WTC11 (cell line): ENCODE data around the gene SMG1. TPM values are rescaled to one million over a fixed set of nuclear protein-coding genes. Genes with fewer than 3 reads are reported as not detected.

ENCODE experiments used
- ATF2 ChIP-seq: sonication (generic); formaldehyde crosslinking; IDR thresholded peaks from 2 replicates; pipeline ENCODE4 v1.8.1; 2022; ENCODE audit warnings: low read depth, missing genetic modification reagents, borderline replicate concordance
- FOXK1 ChIP-seq: sonication (generic); formaldehyde crosslinking; IDR thresholded peaks from 2 replicates; pipeline ENCODE4 v1.8.0; 2022; ENCODE audit warnings: mild to moderate bottlenecking, moderate library complexity, missing genetic modification reagents
- FOXP1 ChIP-seq: sonication (generic); formaldehyde crosslinking; IDR thresholded peaks from 2 replicates; pipeline ENCODE4 v1.8.0; 2022; ENCODE audit warnings: missing genetic modification reagents, mild to moderate bottlenecking, moderate library complexity, borderline replicate concordance
- FOXP4 ChIP-seq: sonication (generic); formaldehyde crosslinking; IDR thresholded peaks from 2 replicates; pipeline ENCODE4 v1.8.0; 2022; ENCODE audit warnings: mild to moderate bottlenecking, missing genetic modification reagents
- IRF2 ChIP-seq: sonication (generic); formaldehyde crosslinking; IDR thresholded peaks from 2 replicates; pipeline ENCODE4 v1.8.0; 2022; ENCODE audit warnings: low read depth, missing genetic modification reagents, borderline replicate concordance
- JAZF1 ChIP-seq: fragments of 250-450 bp; sonication (Bioruptor Pico); IDR thresholded peaks from 2 replicates; pipeline ENCODE4 v1.9.0; 2021; ENCODE audit warnings: moderate library complexity, mild to moderate bottlenecking, inconsistent platforms
- JUN ChIP-seq: sonication (generic); formaldehyde crosslinking; IDR thresholded peaks from 2 replicates; pipeline ENCODE4 v1.8.0; 2023; ENCODE audit warnings: mild to moderate bottlenecking, missing genetic modification reagents
- NFATC4 ChIP-seq: fragments of 250-450 bp; sonication (Bioruptor Pico); IDR thresholded peaks from 2 replicates; pipeline ENCODE4 v1.9.0; 2021; ENCODE audit warnings: mild to moderate bottlenecking
- NFYB ChIP-seq: sonication (generic); formaldehyde crosslinking; conservative IDR thresholded peaks from 2 replicates; pipeline ENCODE4 v1.8.0; 2022; ENCODE audit warnings: low read depth, missing genetic modification reagents
- PRDM15 ChIP-seq: sonication (generic); formaldehyde crosslinking; IDR thresholded peaks from 2 replicates; pipeline ENCODE4 v1.8.0; 2022; ENCODE audit warnings: missing genetic modification reagents
- RORB ChIP-seq: fragments of 250-450 bp; sonication (Bioruptor Pico); IDR thresholded peaks from 2 replicates; pipeline ENCODE4 v1.9.0; 2021; ENCODE audit warnings: mild to moderate bottlenecking
- SMAD4 ChIP-seq: sonication (generic); formaldehyde crosslinking; IDR thresholded peaks from 2 replicates; pipeline ENCODE4 v1.8.0; 2022; ENCODE audit warnings: mild to moderate bottlenecking, missing genetic modification reagents
- SP1 ChIP-seq: sonication (generic); formaldehyde crosslinking; conservative IDR thresholded peaks from 2 replicates; pipeline ENCODE4 v1.8.1; 2022; ENCODE audit warnings: missing genetic modification reagents
- TEAD1 ChIP-seq: sonication (generic); formaldehyde crosslinking; IDR thresholded peaks from 2 replicates; pipeline ENCODE4 v1.8.0; 2022; ENCODE audit warnings: mild to moderate bottlenecking, missing genetic modification reagents
- TEAD4 ChIP-seq: sonication (generic); formaldehyde crosslinking; IDR thresholded peaks from 2 replicates; pipeline ENCODE4 v1.8.0; 2022; ENCODE audit warnings: mild to moderate bottlenecking, missing genetic modification reagents
- ZBTB21 ChIP-seq: sonication (generic); formaldehyde crosslinking; IDR thresholded peaks from 2 replicates; pipeline ENCODE4 v1.8.1; 2023; ENCODE audit warnings: mild to moderate bottlenecking, missing genetic modification reagents, borderline replicate concordance
- ZNF121 ChIP-seq: sonication (generic); formaldehyde crosslinking; IDR thresholded peaks from 2 replicates; pipeline ENCODE4 v1.8.0; 2023; ENCODE audit warnings: missing genetic modification reagents
- ZNF219 ChIP-seq: sonication (generic); formaldehyde crosslinking; IDR thresholded peaks from 2 replicates; pipeline ENCODE4 v1.8.0; 2023; ENCODE audit warnings: missing genetic modification reagents, mild to moderate bottlenecking, borderline replicate concordance
- ZNF232 ChIP-seq: sonication (generic); formaldehyde crosslinking; IDR thresholded peaks from 2 replicates; pipeline ENCODE4 v1.8.0; 2022; ENCODE audit warnings: mild to moderate bottlenecking, missing genetic modification reagents
- ZNF396 ChIP-seq: fragments of 250-450 bp; sonication (Bioruptor Pico); IDR thresholded peaks from 2 replicates; pipeline ENCODE4 v1.8.0; 2021; ENCODE audit warnings: mild to moderate bottlenecking, moderate library complexity, borderline replicate concordance
- ZNF416 ChIP-seq: fragments of 250-450 bp; sonication (Bioruptor Pico); IDR thresholded peaks from 2 replicates; pipeline ENCODE4 v1.9.0; 2021; ENCODE audit warnings: mild to moderate bottlenecking, inconsistent platforms
- ZNF671 ChIP-seq: fragments of 250-450 bp; sonication (Bioruptor Pico); IDR thresholded peaks from 2 replicates; pipeline ENCODE4 v1.8.0; 2021; ENCODE audit warnings: mild to moderate bottlenecking
- total RNA-seq: library from RNA; stranded (reverse); gene quantifications from 3 replicates; pipeline ENCODE4 v1.2.3, GENCODE V29; 2021
- TF ChIP-seq, protein P1 (sequence below): sonication (generic); formaldehyde crosslinking; IDR thresholded peaks from 2 replicates; pipeline ENCODE4 v1.8.1; 2023; ENCODE audit warnings: mild to moderate bottlenecking, moderate library complexity, missing genetic modification reagents
- TF ChIP-seq, protein P2 (sequence below): sonication (generic); formaldehyde crosslinking; IDR thresholded peaks from 2 replicates; pipeline ENCODE4 v1.8.1; 2022; ENCODE audit warnings: low read depth, mild to moderate bottlenecking, moderate library complexity, missing genetic modification reagents, borderline replicate concordance
- TF ChIP-seq, protein P3 (sequence below): fragments of 200-600 bp; IDR thresholded peaks from 2 replicates; pipeline ENCODE4 v1.8.0; 2022; ENCODE audit warnings: antibody characterized with exemption
- TF ChIP-seq, protein P4 (sequence below): sonication (generic); formaldehyde crosslinking; IDR thresholded peaks from 2 replicates; pipeline ENCODE4 v1.8.0; 2022; ENCODE audit warnings: mild to moderate bottlenecking, missing genetic modification reagents

Gene SMG1
- total RNA-seq, 1 experiment from 2014 or later, result 72.2 TPM

DNA sequence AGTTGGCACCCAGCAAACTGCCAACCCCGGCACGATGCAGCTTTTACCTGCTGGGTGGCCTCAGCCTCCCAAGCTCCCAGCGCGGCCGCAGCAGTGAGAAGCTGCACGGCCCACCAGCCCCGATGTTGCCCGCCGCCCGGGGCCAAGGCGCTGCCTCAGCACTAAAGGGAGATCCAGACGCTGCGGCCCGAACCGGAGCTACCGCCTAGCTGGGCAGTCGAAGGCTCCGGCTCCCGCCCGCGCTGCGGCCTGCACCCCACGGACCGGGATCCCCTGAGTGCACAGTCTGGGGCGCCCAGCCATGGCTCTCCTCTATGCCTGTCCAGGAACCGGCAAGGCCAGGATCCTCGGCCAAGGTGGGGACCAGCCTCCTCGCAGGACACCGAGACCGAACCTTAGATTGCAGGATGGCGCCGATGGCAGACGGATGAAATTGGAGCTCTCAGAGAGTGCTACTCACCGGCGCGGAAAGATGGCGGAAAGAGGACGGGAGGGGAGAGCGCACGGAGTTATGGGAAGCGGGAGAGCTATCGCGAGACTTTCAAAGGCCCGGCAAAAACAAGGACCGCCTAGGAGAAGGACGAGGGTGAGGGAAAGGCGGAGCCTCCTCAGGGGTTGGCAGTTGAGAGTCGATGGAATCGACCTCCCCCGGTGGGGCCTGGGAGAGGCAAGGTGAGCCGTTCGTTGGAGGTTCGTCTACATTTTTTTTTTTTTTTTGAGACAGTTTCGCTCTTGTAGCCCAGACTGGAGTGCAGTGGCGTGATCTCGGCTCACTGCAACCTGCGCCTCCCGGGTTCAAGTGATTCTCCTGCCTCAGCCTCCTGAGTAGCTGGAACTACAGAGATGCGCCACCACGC is 136.1 kb downstream of the SMG1 start, which contains the start of gene RPS15A (continued):
- TF ChIP-seq ATF2 (CRISPR knock-in tag) (no peak), PRDM15 (CRISPR knock-in tag) (peak; percentile 35; the same call in 1 of the 2 replicates), FOXK1 (peak; percentile 73), FOXP4 (CRISPR knock-in tag) (peak; percentile 71; the same call in 1 of the 2 replicates), SMAD4 (CRISPR knock-in tag) (no peak), NFYB (CRISPR knock-in tag) (no peak), IRF2 (CRISPR knock-in tag) (no peak), ZNF671 (CRISPR knock-in tag) (no peak), ZNF121 (0 out of 2 replicates have a peak, but pooled peaks have one; percentile 34), ZNF416 (CRISPR knock-in tag) (no peak), JAZF1 (CRISPR knock-in tag) (no peak), TEAD1 (CRISPR knock-in tag) (peak; percentile 59), SP1 (CRISPR knock-in tag) (peak; percentile 85), ZNF232 (CRISPR knock-in tag) (0 out of 2 replicates have a peak, but pooled peaks have one; percentile 69), ZNF219 (CRISPR knock-in tag) (no peak), JUN (peak; percentile 80; the same call in 1 of the 2 replicates), RORB (CRISPR knock-in tag) (no peak), TEAD4 (CRISPR knock-in tag) (0 out of 2 replicates have a peak, but pooled peaks have one; percentile 22), FOXP1 (CRISPR knock-in tag) (peak; percentile 81; the same call in 1 of the 2 replicates), ZBTB21 (CRISPR knock-in tag) (no peak), ZNF396 (CRISPR knock-in tag) (no peak), NFATC4 (CRISPR knock-in tag) (no peak)
- TF ChIP-seq, protein P1, sequence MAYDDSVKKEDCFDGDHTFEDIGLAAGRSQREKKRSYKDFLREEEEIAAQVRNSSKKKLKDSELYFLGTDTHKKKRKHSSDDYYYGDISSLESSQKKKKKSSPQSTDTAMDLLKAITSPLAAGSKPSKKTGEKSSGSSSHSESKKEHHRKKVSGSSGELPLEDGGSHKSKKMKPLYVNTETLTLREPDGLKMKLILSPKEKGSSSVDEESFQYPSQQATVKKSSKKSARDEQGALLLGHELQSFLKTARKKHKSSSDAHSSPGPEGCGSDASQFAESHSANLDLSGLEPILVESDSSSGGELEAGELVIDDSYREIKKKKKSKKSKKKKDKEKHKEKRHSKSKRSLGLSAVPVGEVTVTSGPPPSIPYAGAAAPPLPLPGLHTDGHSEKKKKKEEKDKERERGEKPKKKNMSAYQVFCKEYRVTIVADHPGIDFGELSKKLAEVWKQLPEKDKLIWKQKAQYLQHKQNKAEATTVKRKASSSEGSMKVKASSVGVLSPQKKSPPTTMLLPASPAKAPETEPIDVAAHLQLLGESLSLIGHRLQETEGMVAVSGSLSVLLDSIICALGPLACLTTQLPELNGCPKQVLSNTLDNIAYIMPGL (CRISPR knock-in tag), result peak; percentile 92
- TF ChIP-seq, protein P2, sequence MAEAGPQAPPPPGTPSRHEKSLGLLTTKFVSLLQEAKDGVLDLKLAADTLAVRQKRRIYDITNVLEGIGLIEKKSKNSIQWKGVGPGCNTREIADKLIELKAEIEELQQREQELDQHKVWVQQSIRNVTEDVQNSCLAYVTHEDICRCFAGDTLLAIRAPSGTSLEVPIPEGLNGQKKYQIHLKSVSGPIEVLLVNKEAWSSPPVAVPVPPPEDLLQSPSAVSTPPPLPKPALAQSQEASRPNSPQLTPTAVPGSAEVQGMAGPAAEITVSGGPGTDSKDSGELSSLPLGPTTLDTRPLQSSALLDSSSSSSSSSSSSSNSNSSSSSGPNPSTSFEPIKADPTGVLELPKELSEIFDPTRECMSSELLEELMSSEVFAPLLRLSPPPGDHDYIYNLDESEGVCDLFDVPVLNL, result no peak
- TF ChIP-seq, protein P3, sequence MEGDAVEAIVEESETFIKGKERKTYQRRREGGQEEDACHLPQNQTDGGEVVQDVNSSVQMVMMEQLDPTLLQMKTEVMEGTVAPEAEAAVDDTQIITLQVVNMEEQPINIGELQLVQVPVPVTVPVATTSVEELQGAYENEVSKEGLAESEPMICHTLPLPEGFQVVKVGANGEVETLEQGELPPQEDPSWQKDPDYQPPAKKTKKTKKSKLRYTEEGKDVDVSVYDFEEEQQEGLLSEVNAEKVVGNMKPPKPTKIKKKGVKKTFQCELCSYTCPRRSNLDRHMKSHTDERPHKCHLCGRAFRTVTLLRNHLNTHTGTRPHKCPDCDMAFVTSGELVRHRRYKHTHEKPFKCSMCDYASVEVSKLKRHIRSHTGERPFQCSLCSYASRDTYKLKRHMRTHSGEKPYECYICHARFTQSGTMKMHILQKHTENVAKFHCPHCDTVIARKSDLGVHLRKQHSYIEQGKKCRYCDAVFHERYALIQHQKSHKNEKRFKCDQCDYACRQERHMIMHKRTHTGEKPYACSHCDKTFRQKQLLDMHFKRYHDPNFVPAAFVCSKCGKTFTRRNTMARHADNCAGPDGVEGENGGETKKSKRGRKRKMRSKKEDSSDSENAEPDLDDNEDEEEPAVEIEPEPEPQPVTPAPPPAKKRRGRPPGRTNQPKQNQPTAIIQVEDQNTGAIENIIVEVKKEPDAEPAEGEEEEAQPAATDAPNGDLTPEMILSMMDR, result no peak
- TF ChIP-seq, protein P4, sequence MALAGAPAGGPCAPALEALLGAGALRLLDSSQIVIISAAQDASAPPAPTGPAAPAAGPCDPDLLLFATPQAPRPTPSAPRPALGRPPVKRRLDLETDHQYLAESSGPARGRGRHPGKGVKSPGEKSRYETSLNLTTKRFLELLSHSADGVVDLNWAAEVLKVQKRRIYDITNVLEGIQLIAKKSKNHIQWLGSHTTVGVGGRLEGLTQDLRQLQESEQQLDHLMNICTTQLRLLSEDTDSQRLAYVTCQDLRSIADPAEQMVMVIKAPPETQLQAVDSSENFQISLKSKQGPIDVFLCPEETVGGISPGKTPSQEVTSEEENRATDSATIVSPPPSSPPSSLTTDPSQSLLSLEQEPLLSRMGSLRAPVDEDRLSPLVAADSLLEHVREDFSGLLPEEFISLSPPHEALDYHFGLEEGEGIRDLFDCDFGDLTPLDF (CRISPR knock-in tag), result peak; percentile 75; the same call in 1 of the 2 replicates
